Activated gamma-delta T cell treated with Interleukin-2 at 50 U/mL for 16 hours (primary cell): Measurements from ENCODE around the gene BCKDK.
A peak's percentile ranks its signal among the peaks of the same experiment; 100 is the strongest.

ENCODE experiments used
- DNase-seq: peaks from one replicate; pipeline ENCODE4 v3.0.0-alpha.2; 2020

BCKDK gene

DNA sequence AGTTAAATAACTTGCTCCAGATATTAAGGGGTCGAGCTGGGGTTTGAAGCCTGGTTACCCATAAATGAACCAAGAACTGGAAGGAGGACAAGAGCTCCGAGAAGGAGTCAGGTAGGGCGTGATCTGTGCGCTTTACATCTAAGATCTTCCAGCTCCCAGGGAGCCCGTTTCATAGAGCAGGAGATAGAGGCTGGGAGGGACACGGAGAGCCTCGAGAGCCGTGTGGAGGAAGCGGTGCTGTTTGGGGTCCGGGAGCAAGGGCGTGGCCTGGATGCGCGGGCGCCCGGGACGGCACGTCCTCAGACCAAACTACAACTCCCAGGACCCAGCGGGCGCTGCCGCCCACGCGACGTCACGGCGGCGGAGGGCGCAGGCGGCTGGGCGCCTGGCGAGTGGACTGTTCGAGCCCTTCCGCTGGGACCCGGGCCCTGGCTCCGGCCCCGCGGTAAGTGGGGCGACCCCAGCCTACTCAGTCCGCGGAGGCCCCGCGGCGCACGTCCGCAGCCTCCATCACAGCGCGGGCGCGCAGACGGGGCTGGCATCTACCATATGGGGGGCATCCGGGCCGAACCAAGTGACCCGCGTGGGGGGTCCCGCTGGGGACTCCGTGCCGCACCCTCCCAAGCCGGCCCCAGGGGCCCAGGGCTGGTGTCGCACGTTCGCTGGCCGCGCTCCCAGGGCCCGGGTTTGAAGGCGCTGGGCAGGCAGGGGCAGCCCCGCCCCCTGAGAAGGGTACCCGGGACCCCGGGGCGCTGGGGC, at the start of gene BCKDK:
TSS of gene BCKDK (plus strand) at position 352 of the 759 bp plus-strand sequence. CDS start 838 bp downstream, outside the sequence.
- peak; percentile 47 for DNase-seq

DNA sequence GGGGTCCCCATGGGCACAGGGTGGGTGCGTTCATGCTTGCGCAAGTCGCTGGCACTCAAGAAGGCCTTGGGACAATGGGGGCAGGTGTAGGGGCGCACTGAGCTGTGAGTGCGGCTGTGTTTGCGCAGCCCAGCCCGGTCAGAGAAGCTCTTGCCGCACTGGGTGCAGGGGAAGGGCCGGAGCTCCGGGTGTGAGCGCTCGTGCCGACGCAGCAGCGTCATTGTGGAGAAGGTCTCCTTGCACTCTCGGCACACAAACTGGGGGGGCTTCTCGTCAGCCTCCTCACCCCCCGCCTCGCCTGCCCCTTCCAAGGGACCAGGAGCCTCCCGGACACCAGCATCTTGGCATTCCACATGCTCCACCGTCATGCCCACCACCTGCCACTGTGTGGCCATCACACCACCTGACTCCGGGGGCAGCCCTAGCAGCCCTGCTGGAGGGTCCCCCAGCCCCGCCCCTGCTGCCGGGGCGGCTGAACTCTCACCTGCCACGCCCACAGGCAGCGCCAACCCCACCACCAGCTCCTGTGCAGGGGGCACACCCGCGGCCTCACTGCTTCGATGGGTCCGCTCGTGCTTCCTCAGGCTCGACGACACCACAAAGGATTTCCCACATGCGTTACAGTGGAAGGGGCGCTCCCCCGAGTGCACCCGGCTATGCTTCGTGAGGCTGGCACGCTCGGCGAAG, 46.9 kb upstream of the BCKDK start:
- no peak for DNase-seq

DNA sequence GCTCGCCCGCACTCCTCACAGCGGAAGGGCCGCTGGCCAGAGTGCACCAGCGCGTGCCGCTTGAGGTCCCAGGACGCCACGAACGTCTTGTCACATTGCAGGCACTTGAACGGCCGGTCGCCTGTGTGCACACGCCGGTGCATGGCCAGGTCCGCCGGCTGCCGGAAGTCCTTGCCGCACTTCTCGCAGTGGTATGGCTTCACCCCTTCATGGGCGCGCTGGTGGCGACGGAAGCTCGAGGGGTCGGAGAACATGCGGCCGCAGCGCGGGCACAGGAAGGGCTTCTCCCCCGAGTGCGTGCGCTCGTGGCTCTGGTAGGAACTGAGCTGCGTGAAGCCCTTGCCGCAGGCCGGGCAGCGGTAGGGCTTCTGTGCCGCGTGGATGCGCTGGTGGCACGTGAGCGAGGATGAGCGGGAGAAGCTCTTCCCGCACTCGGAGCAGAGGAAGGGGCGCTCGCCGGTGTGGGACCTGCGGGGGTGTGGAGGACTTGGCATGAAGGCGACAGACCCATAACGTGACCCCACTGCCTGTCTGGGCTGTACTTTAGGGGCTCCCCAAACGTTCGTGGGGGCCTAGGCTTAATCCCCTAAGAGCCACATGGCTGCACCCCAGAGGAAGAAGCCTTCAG, 46.3 kb upstream of the BCKDK start:
- no peak for DNase-seq

DNA sequence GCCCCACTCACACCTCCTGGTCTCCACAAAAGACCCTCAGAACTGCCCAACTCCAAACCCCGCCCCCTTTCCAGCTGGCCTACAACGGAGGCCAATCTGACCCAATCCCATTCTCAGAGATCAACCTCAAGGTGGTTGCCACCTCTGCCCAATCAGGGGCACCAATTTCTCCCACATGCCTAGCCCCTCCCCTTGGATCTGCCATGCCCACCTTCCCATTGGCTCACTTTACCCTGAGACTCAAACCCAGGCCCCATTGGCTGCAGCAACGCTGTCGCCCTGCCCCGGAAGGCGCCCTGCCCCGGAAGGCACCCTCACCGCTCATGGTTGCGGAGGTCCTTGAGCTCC, 44.7 kb upstream of the BCKDK start:
- DNase-seq: no peak

DNA sequence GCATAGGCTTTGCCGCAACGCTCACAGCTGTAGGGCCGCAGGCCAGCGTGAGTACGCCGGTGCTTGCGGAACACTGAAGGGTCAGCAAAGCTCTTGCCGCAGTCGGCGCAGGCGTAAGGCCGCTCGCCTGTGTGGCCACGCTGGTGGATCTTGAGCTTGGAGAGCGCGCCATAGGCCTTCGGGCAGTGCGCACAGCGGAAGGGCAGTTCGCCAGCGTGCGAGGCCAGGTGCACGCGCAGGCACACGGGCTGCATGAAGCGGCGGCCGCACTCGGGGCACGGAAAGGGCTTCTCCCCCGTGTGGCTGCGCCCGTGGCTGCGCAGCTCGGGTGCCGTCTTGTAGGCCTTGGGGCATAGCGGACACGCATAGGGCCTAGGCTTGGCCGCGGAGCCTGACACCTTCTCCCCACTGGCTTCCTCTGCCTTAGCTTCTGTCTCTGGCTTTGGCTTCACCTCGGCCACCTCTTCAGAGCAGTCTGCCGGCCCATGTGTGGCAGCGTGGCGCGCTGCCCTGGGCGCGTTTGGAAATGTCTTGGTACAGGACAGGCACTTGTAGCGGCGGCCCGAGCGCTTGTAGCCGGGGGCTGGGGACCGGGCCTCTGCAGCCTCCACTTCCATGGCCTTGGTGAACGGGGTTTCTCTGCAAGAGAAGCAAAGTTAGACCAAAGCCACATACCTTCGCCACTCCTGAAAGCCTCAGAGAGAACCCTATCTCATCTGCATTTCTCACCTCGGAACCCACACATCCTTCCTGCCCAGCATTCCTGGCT, 44.2 kb upstream of the BCKDK start:
- DNase-seq: peak; percentile 26

DNA sequence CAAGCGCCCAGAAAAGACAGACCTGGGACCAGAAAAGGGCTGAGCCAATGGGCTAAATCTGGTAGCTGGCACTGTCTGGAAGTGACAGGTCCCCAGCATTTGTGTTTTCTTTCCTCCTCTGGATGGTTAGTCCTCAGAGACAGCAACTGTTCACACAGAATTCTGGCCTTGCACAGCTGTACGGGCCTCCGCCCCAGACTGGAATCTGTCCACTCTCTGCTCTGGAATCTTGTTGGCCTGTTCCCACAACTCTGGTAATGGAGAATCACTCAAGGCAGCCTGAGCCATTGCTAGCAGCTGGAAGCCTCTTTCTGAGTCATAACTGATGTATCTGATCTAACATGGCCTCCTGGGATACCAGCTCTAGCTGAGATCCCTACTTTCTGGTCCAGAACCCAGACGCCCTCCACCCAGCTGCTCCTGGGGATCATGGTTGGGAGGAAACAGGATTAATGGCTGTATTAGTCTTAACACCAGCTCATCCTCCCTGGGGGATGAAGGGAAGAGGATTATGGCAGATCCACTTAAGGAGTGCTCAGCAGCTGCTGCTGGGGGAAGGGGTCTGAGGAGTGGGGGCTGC, 43.2 kb upstream of the BCKDK start:
- DNase-seq: no peak

DNA sequence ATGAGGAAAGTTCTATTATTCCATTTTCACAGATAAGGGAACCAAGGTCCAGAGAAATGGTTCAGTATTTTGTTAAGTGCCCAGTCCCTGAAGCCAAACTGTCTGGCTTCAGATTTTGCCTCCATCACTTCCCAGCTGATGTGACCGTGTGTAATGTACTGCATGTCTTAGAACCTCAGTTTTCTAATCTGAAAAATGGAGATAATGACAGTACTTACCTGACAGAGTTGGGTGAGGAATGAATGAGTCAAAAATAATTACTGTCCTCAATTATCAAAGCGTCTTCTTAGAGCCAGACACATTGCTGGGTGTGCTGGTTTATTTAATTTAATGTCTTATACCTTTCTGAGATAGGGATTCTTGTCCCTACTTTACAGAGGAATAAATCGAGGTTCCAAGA, 40.8 kb upstream of the BCKDK start:
- DNase-seq: no peak

DNA sequence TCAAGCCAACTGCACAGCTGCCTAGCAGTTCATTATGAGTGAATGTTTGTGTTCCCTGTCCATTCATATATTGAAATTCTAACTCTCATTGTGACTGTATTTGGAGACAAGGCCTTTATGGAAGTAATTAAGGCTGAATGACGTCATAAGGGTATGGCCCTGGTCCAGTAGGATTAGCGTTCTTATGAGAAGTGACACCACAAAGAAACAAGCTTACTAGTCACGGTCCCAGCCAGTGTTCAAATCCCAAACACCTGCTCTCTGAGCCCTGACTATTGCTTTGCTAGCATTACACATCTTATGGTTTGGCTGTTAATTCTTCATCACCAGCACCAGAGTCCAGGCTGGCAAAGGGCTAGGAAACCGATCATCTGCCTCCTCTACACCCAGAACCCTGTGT, 36.3 kb upstream of the BCKDK start:
- no peak for DNase-seq

DNA sequence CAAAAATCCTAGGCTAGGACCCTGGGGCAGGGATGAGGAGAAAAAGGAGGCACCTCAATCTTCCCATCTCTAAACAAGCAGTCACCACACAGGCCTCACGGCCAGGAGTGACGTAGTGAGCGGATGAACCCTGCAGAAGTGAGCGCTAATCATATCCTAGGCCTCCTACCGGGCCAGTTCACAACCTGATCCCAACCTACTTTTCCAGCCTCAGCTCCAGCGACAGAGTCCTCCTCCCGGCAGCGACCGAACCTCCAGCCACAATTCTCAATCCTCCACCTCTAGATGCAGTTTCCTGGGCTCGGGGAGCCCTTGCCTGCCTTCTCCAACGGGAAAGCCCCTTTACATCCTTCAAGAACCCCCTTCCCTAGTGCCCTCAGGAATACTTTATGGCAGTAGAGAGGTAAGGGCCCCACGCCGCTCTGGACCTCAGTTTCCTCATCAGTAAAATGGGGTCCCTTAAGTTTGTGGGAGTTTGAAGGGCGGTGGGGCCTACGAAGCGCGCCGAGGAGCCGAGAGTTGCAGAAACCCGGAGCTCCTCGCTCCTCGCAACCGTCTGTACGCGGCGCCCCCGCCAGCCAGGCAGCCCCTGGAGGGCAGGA, 35.5 kb upstream of the BCKDK start:
- no peak for DNase-seq

DNA sequence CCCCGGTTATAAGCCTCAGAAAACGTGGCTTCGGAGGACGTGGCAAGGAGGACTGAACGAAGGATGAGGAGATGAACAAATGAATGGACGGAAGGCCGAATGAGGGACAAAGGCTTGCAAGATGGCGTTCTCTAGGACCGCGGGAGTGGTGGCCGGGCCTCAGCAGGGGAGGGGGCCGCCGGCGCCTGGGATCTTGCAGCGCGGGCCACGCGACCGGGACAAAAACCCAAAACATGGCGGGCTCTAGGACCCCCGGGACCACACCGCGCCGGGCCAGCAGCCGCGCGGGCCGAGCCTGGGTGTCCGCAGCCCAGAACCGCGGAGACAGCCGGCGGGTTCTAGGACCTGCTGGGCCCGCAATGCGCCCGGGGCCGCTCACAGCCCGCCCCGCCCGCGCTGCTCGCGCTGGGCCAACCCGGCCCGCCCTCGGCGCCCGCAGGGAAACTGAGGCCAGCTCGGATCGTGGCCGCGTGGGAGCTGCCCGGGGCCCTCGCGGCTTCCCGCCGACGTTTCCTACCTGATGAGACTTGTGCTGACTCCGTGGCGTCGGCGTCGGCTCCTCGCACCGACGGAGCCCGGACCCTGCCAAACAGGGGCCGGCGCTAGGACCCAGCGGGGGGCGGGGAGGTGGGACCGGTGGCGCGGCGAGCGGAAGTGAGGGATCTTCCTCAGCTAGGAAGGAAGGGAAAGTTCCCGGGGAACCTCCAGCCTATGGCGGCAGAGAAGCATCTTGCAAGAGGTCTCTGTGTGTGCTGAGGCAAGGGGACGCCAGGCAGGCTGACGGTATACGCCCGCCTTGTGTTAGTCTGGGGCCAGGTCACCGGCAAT, 34.8 kb upstream of the BCKDK start:
- DNase-seq: peak; percentile 82

DNA sequence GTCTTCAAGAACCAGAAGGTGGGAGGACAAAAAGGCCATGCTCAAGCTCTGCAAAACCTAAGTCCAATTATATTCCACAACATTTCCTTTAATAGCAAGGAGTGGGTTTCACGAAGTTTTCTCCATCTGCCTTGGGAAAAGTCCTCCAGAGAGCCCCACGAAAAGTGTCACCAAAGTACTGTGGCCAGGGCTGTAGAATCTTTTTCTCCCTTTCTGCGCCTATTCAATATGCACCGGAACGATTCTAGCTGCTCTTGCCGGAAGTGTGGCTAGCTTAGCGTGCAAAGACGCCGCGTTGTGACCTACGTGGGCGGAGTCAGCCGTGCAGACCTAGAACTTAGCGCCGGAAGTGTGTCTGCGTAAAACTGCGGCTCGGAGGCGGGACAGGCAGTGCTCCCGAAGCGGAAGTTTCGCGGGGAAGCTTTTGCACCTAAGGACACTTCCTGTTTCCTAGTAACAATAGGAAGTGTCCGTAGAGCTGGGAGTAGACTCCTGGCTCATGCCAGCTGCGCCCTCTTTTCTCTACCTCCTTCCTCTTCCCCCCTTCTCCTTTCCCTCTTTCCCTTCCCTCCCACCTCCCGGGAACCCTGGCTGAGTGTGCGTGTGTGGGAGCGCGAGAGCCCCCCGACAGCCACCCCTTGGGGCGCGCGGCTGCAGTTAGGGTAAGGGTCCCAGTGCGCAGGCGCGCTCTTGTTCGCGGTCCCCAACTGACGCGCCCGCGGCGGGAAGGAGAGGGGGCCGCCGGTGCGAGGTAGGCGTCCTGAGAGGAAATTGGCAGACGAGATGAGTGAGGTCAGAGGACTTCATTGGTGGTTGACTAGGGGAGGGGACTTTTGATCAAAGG, 34.0 kb upstream of the BCKDK start, which contains the start of the genes ZNF646 and ZNF668:
TSS of gene ZNF646 (plus strand) at position 453 of the 844 bp plus-strand sequence. CDS start 1,903 bp downstream, outside the sequence.
TSS of gene ZNF668 (minus strand) at position 271 of the 844 bp plus-strand sequence. CDS start 9,781 bp downstream, outside the sequence.
- DNase-seq: peak; percentile 97

DNA sequence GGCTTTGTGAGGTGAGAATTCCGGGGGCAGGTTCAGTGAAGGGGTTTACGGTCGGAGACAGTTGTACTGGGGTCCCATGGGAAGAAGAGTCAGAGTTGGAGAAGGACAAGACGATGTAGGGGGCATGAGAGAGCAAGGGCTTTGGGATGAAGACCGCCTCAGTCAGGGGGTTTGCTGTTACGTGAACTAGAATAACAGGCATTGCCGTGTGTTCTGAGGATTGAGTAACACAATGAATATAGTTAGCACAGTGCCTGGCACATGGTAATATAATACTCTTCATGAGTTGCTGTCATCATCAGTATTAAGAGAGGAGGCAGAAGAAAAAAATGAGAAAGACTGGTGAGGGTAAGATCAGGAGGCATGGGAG, 33.4 kb upstream of the BCKDK start:
- no peak for DNase-seq

DNA sequence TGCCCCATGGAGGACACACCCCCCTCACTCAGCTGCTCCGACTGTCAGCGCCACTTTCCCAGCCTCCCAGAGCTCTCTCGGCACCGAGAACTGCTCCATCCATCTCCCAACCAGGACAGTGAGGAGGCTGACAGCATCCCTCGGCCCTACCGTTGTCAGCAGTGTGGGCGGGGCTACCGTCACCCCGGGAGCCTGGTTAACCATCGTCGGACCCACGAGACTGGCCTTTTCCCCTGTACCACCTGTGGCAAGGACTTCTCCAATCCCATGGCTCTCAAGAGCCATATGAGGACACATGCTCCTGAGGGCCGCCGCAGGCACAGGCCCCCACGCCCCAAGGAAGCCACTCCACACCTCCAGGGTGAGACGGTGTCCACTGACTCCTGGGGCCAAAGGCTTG, 31.9 kb upstream of the BCKDK start:
- no peak for DNase-seq

DNA sequence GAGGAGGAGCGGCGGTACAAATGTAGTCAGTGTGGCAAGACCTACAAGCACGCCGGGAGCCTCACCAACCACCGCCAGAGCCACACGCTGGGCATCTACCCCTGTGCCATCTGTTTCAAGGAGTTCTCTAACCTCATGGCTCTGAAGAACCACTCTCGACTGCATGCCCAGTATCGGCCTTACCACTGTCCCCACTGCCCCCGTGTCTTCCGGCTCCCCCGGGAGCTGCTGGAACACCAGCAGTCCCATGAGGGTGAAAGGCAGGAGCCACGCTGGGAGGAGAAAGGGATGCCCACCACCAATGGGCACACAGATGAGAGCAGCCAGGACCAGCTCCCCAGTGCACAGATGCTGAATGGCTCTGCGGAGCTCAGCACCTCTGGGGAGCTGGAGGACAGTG, 31.2 kb upstream of the BCKDK start:
- no peak for DNase-seq

DNA sequence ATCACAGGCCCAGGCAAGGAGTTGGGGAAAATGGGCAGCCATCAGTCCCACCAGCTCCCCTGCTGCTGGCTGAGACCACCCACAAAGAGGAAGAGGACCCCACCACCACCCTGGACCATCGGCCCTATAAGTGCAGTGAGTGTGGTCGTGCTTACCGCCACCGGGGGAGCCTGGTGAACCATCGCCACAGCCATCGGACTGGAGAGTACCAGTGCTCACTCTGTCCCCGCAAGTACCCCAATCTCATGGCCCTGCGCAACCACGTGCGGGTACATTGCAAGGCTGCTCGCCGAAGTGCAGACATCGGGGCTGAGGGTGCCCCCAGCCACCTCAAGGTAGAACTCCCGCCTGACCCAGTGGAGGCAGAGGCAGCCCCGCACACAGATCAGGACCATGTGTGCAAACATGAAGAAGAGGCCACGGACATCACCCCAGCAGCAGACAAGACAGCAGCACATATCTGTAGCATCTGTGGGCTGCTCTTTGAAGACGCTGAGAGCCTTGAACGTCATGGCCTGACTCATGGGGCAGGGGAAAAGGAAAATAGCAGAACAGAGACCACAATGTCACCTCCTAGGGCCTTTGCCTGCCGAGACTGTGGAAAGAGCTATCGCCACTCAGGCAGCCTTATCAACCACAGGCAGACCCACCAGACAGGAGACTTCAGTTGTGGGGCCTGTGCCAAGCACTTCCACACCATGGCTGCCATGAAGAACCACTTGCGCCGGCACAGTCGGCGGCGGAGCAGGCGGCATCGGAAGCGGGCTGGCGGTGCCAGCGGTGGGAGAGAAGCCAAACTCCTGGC, 30.4 kb upstream of the BCKDK start:
- no peak for DNase-seq

DNA sequence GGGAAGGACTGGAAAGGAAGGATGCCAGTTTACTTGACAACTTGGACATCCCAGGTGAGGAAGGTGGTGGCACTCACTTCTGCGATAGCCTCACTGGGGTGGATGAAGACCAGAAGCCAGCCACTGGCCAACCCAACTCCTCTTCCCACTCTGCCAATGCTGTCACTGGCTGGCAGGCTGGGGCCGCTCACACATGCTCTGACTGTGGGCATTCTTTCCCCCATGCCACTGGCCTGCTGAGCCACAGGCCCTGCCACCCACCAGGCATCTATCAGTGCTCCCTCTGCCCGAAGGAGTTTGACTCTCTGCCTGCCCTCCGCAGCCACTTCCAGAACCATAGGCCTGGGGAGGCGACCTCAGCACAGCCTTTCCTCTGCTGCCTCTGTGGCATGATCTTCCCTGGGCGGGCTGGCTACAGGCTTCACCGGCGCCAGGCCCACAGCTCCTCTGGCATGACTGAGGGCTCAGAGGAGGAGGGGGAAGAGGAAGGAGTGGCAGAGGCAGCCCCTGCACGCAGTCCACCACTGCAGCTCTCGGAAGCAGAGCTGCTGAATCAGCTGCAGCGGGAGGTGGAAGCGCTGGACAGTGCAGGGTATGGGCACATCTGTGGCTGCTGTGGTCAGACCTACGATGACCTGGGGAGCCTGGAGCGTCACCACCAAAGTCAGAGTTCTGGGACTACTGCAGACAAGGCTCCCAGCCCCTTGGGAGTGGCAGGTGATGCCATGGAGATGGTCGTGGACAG, 29.4 kb upstream of the BCKDK start:
- DNase-seq: no peak

DNA sequence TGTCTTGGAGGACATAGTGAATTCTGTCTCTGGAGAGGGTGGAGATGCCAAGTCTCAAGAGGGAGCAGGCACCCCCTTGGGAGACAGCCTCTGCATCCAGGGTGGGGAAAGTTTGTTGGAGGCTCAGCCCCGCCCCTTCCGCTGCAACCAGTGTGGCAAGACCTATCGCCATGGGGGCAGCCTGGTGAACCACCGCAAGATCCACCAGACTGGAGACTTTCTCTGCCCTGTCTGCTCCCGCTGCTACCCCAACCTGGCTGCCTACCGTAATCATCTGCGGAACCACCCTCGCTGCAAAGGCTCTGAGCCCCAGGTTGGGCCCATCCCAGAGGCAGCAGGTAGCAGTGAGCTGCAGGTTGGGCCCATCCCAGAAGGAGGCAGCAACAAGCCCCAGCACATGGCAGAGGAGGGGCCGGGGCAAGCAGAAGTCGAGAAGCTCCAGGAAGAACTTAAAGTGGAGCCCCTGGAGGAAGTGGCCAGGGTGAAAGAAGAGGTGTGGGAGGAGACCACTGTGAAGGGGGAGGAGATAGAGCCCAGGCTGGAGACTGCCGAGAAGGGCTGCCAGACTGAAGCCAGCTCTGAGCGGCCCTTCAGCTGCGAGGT, 28.7 kb upstream of the BCKDK start:
- no peak for DNase-seq

DNA sequence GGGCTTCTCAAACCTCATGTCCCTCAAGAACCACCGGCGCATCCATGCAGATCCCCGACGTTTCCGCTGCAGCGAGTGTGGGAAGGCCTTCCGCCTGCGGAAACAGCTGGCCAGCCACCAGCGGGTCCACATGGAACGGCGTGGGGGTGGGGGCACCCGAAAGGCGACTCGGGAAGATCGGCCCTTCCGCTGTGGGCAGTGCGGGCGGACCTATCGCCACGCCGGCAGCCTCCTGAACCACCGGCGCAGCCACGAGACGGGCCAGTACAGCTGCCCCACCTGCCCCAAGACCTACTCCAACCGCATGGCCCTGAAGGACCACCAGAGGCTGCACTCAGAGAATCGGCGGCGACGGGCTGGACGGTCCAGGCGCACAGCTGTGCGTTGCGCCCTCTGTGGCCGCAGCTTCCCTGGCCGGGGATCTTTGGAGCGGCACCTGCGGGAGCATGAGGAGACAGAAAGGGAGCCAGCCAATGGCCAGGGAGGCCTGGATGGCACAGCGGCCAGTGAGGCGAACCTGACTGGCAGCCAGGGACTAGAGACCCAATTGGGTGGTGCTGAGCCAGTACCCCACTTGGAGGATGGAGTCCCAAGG, 28.1 kb upstream of the BCKDK start:
- no peak for DNase-seq
